GM23338 (cell line): Measurements from ENCODE around the gene INPP5K. TPM values are rescaled to one million over a fixed set of nuclear protein-coding genes. Genes with fewer than 3 reads are reported as not detected.

Source experiments
- ATAC-seq: fragments of 200-7000 bp; cut with Tn5 transposase; 3 replicates; pipeline ENCODE4 v1.9.1; 2020
- DNase-seq: peaks from one replicate; pipeline ENCODE4 v3.0.0-alpha.2; 2015; ENCODE audit warnings: low spot score
- H2AFZ ChIP-seq: fragments of 200-600 bp; sonication (generic); 2 replicates; pipeline ENCODE4 v1.8.0; 2016; ENCODE audit warnings: antibody characterized with exemption, mild to moderate bottlenecking, moderate library complexity
- H3F3A ChIP-seq: fragments of 200-600 bp; sonication (generic); replicated peaks from 2 replicates; pipeline ENCODE4 v1.8.0; 2017; ENCODE audit warnings: antibody characterized with exemption, mixed run types, low read depth
- H3K27ac ChIP-seq: fragments of 200-600 bp; sonication (generic); 2 replicates; pipeline ENCODE4 v1.6.1; 2016; ENCODE audit warnings: low read depth
- H3K27me3 ChIP-seq: fragments of 200-600 bp; sonication (generic); 2 replicates; pipeline ENCODE4 v1.8.0; 2016; ENCODE audit warnings: mild to moderate bottlenecking, mixed run types, moderate library complexity; ENCODE audit not compliant: insufficient read depth
- H3K36me3 ChIP-seq: fragments of 200-600 bp; sonication (generic); 2 replicates; pipeline ENCODE4 v1.8.0; 2016; ENCODE audit warnings: mild to moderate bottlenecking; ENCODE audit not compliant: insufficient read depth
- H3K4me1 ChIP-seq: fragments of 200-600 bp; sonication (generic); 2 replicates; pipeline ENCODE4 v1.8.0; 2016; ENCODE audit warnings: mild to moderate bottlenecking, moderate library complexity; ENCODE audit not compliant: insufficient read depth
- H3K4me2 ChIP-seq: fragments of 200-600 bp; sonication (generic); 2 replicates; pipeline ENCODE4 v1.7.1; 2017; ENCODE audit warnings: mixed run types
- H3K4me3 ChIP-seq: fragments of 200-600 bp; sonication (generic); 2 replicates; pipeline ENCODE4 v1.6.1; 2016; ENCODE audit warnings: mixed run types
- H3K79me2 ChIP-seq: fragments of 200-600 bp; sonication (generic); replicated peaks from 2 replicates; pipeline ENCODE4 v1.8.0; 2017; ENCODE audit warnings: mild to moderate bottlenecking; ENCODE audit not compliant: insufficient read depth
- H3K9me2 ChIP-seq: fragments of 200-600 bp; sonication (generic); 2 replicates; pipeline ENCODE4 v1.8.0; 2017; ENCODE audit not compliant: insufficient read depth
- H4K20me1 ChIP-seq: fragments of 200-600 bp; sonication (generic); replicated peaks from 2 replicates; pipeline ENCODE4 v1.8.0; 2017; ENCODE audit warnings: mild to moderate bottlenecking; ENCODE audit not compliant: insufficient read depth
- H3K27ac Mint-ChIP-seq: 2 replicates; pipeline ENCODE4 v1.8.0; 2020; ENCODE audit warnings: inconsistent platforms, mild to moderate bottlenecking, moderate library complexity, mixed read lengths
- H3K27me3 Mint-ChIP-seq: 3 replicates; pipeline ENCODE4 v1.8.0; 2022; ENCODE audit warnings: low read depth, mild to moderate bottlenecking, moderate library complexity, mixed read lengths, inconsistent platforms; ENCODE audit not compliant: insufficient read depth, poor library complexity
- H3K36me3 Mint-ChIP-seq: 3 replicates; pipeline ENCODE4 v1.8.0; 2021; ENCODE audit warnings: low read depth, mild to moderate bottlenecking, inconsistent platforms, moderate library complexity, mixed read lengths
- H3K4me1 Mint-ChIP-seq: 3 replicates; pipeline ENCODE4 v1.8.0; 2020; ENCODE audit warnings: mild to moderate bottlenecking, inconsistent platforms, mixed read lengths
- H3K4me3 Mint-ChIP-seq: 3 replicates; pipeline ENCODE4 v1.8.0; 2021; ENCODE audit warnings: moderate library complexity, mild to moderate bottlenecking, inconsistent platforms, mixed read lengths
- H3K9me3 Mint-ChIP-seq: 3 replicates; pipeline ENCODE4 v1.8.0; 2020; ENCODE audit warnings: moderate library complexity, mild to moderate bottlenecking, inconsistent platforms, mixed read lengths
- CREB1 ChIP-seq: fragments of 250-450 bp; sonication (Bioruptor Pico); IDR thresholded peaks from 2 replicates; pipeline ENCODE4 v1.5.0; 2020; ENCODE audit warnings: low read depth, mild to moderate bottlenecking, moderate library complexity
- ETS1 ChIP-seq: IDR thresholded peaks from 2 replicates; pipeline ENCODE4 v1.6.1; 2016; ENCODE audit warnings: antibody characterized with exemption
- EZH2 ChIP-seq: fragments of 200-600 bp; sonication (generic); IDR thresholded peaks from one replicate; pipeline ENCODE4 v1.8.0; 2017; ENCODE audit warnings: antibody characterized with exemption, mild to moderate bottlenecking, low read depth; ENCODE audit not compliant: unreplicated experiment
- EZH2phosphoT487 ChIP-seq: fragments of 200-600 bp; sonication (generic); IDR thresholded peaks from one replicate; pipeline ENCODE4 v1.8.1; 2018; ENCODE audit warnings: antibody characterized with exemption; ENCODE audit not compliant: unreplicated experiment
- JUNB ChIP-seq: IDR thresholded peaks from one replicate; pipeline ENCODE4 v1.6.1; 2016; ENCODE audit warnings: antibody characterized with exemption; ENCODE audit not compliant: unreplicated experiment
- NANOG ChIP-seq: IDR thresholded peaks from 2 replicates; pipeline ENCODE4 v1.6.1; 2016; ENCODE audit warnings: antibody characterized with exemption, borderline replicate concordance
- REST ChIP-seq: IDR thresholded peaks from one replicate; pipeline ENCODE4 v1.6.1; 2018; ENCODE audit warnings: antibody characterized with exemption; ENCODE audit not compliant: unreplicated experiment
- STAT1 ChIP-seq: IDR thresholded peaks from one replicate; pipeline ENCODE4 v1.6.1; 2016; ENCODE audit warnings: antibody characterized with exemption; ENCODE audit not compliant: unreplicated experiment
- ZNF331 ChIP-seq: fragments of 250-450 bp; sonication (Bioruptor Pico); IDR thresholded peaks from 2 replicates; pipeline ENCODE4 v1.5.0; 2020; ENCODE audit warnings: low read depth, mild to moderate bottlenecking, moderate library complexity
- ZNF462 ChIP-seq: fragments of 250-450 bp; sonication (Bioruptor Pico); IDR thresholded peaks from 2 replicates; pipeline ENCODE4 v1.5.0; 2020; ENCODE audit warnings: mild to moderate bottlenecking, moderate library complexity
- polyA plus RNA-seq: library from polyadenylated mRNA; unstranded; fragments of >200 nt; fragmentation: Nextera tagmentation; extraction: Ambion mirVana; gene quantifications from 2 replicates; pipeline ENCODE4 v1.2.1, GENCODE V29; 2016
- total RNA-seq: library from RNA; depleted of rRNA; stranded (reverse); fragments of >200 nt; shearing (Covaris generic); gene quantifications from 2 replicates; pipeline ENCODE4 v1.2.3, GENCODE V29; 2014
- TF ChIP-seq, protein P1 (sequence below), 2 experiments: fragments of 200-600 bp in 1 of 2; sonication (generic) in 1 of 2; conservative IDR thresholded peaks; 2 replicates each; pipeline versions ENCODE4 v1.5.1 to v1.6.1; 2016 to 2017; ENCODE audit warnings: antibody characterized with exemption in 2 of 2, low read depth in 2 of 2, mild to moderate bottlenecking in 2 of 2, moderate library complexity in 1 of 2

INPP5K gene
- total and polyA plus RNA-seq, 2 experiments from 2014 or later: 8.4 to 29.7 TPM

DNA sequence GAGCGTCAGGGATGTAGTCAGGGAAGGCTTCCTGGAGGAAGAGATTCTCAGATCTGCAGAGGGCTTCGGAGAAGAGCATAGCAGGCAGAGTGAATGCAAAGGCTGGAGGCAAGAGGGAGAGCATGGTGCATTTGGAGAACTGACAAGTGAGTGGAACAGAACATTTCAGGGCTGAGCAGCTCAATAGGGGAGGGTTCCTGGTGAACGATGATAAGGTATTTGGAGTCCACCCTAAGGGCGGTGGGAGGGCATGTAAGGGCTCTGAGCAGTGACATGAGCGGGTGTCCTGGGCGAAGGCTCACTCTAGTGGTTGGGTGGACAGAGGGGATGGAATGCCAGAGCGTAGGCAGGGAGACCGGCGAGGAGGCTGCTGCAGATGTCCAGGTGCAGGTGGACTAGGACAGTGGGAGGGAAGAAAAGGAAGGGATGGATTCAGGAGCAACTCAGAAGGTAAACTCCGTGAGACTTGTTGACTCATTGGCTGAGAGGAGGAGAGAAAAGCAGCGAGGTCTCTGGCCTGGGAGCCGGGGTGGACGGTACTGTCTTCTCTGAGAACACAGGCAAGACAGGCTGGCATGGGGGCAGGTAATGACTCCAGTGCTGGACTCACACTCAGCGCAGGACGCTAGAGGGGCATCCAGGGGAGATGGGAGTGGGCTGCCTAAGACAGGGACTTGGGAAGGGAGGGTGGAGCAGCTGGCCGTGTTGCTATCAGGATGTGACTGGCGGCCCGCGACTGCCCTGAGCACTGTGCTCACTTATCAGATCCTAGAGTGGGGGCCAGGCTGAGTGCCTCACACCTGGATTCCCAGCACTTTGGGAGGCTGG lies 47.6 kb upstream of the INPP5K start:
- Histone ChIP-seq H3K9me2 (no peaks in the 10 kb centered on the region), H4K20me1 (peaks cover 24% of the 10 kb centered on the region), H3K36me3 (no peaks in the 10 kb centered on the region), H3K27ac (no peak overlapping the region), H3K4me3 (no peak overlapping the region), H3K79me2 (peaks cover 27% of the 10 kb centered on the region), H3K27me3 (no peaks in the 10 kb centered on the region), H3K4me2 (no peak overlapping the region), H3F3A (peaks cover 4% of the 10 kb centered on the region; the same call in 1 of the 2 replicates), H2AFZ (no peak overlapping the region), H3K4me1 (peaks cover 14% of the 10 kb centered on the region; the same call in 1 of the 2 replicates)
- peaks cover 37% of the 10 kb centered on the region for H3K4me1 Mint-ChIP-seq
- DNase-seq: no peak
- H3K36me3 Mint-ChIP-seq: no peaks in the 10 kb centered on the region
- peaks cover 10% of the 10 kb centered on the region; the same call in 2 of the 3 replicates for H3K9me3 Mint-ChIP-seq
- TF ChIP-seq ZNF462 (CRISPR knock-in tag) (no peak), NANOG (no peak), REST (no peak), ETS1 (no peak), EZH2 (no peak), JUNB (no peak), STAT1 (no peak), ZNF331 (CRISPR knock-in tag) (no peak), CREB1 (no peak), EZH2phosphoT487 (no peak)
- TF ChIP-seq, protein P1, sequence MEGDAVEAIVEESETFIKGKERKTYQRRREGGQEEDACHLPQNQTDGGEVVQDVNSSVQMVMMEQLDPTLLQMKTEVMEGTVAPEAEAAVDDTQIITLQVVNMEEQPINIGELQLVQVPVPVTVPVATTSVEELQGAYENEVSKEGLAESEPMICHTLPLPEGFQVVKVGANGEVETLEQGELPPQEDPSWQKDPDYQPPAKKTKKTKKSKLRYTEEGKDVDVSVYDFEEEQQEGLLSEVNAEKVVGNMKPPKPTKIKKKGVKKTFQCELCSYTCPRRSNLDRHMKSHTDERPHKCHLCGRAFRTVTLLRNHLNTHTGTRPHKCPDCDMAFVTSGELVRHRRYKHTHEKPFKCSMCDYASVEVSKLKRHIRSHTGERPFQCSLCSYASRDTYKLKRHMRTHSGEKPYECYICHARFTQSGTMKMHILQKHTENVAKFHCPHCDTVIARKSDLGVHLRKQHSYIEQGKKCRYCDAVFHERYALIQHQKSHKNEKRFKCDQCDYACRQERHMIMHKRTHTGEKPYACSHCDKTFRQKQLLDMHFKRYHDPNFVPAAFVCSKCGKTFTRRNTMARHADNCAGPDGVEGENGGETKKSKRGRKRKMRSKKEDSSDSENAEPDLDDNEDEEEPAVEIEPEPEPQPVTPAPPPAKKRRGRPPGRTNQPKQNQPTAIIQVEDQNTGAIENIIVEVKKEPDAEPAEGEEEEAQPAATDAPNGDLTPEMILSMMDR (conservative IDR thresholded peaks at IDR 0.05; ENCODE audit: low read depth in 2 of 2): no peak
- peak overlapping the region; percentile 33 for H3K4me3 Mint-ChIP-seq
- no peak overlapping the region for H3K27ac Mint-ChIP-seq
- no peak for ATAC-seq
- peaks cover 26% of the 10 kb centered on the region for H3K27me3 Mint-ChIP-seq
